Stimulated activated CD4-positive, alpha-beta T cell treated with anti-CD3 and anti-CD28 coated beads, Interleukin-15, amount 100 ng/mL, for 24 hours (primary cell): Measurements from ENCODE around the gene ESR2.
A peak's percentile ranks its signal among the peaks of the same experiment; 100 is the strongest.

Experiments used
- DNase-seq: peaks from one replicate; pipeline ENCODE4 v3.0.0-alpha.2; 2020

Gene ESR2

GRCh38 chr14:64265222-64265621 is 28.9 kb downstream of the ESR2 start:
- DNase-seq = no peak

GRCh38 chr14:64260418-64260817 is 33.8 kb downstream of the ESR2 start:
- no peak for DNase-seq

DNA sequence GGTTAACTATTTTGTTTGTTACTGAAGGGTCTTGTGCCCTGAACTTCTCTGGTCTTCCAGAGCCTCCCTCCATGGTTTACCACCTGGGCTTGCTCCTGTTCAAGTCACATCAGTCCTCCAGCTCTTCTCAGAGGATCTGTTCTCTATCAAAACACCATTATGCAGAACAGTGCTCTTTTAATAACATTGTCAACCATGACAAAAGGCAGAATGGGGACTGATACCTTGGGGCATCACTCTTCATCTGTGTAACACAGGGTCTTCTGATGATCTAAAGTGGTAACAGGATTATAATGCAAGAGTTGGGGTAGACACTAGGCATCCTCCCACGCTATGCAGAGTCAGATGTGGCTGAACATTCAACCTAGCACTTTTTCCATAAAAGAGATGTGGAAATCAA is 38.4 kb downstream of the ESR2 start:
- no peak for DNase-seq

DNA sequence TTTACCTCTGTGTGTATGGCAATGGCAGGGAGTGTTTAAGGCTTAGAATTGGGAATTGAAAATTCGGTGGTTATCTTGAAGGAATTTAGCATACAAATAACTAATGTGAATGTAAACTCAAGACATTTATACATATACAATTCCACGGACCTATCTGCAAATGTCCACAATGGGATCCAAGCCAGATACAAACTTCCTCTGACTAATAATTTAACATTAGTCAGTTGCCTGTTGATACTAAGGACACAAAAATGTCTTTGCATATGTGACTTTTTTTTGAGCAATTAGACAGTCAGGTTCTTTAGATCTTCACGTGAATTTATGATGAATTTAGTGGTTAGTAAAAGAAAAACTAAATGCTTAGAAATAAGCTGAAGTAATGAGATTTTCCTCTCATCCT is 40.5 kb downstream of the ESR2 start:
- no peak for DNase-seq

- no peak for DNase-seq
These were observed 44.8 kb downstream of the ESR2 start for GRCh38 chr14:64249363-64249762.

DNA sequence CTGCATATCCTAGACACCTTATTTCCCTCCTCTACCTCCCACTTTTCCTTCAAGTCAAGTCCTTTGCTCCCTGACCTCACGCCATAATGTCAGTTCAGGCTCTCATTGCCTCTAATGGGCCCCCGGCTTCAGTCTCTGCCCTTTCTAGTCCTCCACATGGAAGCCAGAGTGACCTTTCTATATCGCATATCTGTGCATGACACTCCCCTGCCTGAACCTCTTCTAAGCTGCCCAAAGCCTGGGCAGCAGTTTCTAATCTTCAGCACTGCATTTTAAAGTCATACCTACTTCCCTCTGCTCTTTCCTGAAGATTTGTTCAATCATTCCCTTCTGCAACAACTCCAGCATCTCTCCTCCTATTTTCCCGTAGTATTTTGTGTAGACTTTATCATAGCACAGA is 45.5 kb downstream of the ESR2 start:
- no peak for DNase-seq

DNA sequence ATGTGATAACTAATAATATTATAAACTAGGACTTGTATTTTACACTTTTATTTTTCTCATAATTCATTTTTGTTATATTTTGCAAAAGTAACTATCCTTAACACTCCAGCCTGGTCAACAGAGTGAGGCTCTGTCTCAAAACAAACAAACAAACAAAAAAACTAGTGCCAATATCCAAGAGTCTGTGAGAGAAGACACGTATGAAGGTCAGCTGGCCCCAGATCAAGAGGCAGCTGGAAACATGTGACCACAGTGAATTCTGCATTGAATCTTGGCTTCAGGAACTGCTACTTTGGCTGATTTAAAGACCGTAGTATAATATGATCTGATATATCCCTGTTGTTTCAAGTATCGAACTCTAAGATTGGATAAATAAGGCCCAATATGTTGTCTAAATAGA is 47.0 kb downstream of the ESR2 start:
- no peak for DNase-seq

- DNase-seq = no peak
These were observed 47.5 kb downstream of the ESR2 start for GRCh38 chr14:64246688-64247087.

GRCh38 chr14:64245491-64245890 is 48.7 kb downstream of the ESR2 start:
- no peak for DNase-seq

DNA sequence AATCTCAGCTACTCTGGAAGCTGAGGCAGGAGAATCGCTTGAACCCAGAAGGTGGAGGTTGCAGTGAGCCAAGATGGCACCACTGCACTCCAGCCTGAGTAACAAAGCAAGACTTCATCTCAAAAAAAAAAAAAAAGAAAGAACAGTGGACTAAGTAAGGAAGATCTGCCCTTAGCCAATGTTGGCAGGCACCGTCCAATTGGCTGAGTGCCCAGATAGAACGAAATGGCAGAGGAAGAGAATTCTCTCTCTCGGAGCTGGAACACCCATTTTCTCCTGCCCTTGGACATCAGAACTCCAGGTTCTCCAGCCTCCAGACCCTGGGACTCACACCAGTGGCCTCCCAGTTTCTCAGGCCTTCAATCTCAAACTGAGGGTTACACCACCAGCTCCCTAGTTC is 49.9 kb downstream of the ESR2 start:
- no peak for DNase-seq

DNA sequence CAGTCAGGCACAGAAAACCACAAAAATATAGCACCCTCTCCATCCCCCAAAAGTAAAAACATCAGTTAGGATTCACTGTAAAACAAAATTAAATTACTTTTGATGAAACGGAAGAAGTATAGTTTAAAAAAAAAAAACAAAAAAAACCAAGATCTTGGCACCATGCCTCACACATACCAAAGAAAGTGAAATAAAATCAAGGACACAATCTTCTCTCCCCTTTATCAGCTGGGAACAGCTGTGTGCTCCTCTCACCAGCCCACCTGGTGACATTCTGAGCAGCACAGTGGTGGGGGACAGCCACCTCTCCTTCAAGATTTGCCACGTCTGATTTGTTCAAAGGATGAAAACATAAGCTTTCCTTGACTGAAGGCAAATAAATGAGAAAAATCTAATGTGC is 55.5 kb downstream of the ESR2 start:
- no peak for DNase-seq

DNA sequence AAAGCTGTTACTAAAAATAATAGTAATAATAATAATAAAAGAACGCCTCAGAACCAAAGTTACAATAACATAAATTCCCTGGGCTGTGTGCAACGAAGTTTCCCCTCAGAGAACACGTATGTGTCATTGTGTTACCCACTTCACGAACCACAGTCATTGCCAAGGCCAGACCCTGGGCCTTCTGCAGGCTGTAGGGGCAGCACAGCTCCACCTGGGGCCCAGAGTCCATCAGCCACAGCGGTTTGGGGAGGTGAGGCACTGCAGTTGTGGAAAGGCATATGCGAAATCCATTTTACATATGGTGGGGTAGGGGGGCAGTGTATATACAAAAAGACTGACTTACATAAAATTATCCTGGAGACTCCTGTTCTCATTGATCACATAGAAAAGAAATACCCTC is 56.1 kb downstream of the ESR2 start:
- DNase-seq = no peak

GRCh38 chr14:64235652-64236640 is 58.2 kb downstream of the ESR2 start:
- DNase-seq = no peak

GRCh38 chr14:64234877-64235651 is 59.1 kb downstream of the ESR2 start:
- no peak for DNase-seq

- DNase-seq = no peak
These were observed 60.5 kb downstream of the ESR2 start for GRCh38 chr14:64233531-64234190.

- DNase-seq = no peak
These were observed 61.2 kb downstream of the ESR2 start for GRCh38 chr14:64232944-64233343.

DNA sequence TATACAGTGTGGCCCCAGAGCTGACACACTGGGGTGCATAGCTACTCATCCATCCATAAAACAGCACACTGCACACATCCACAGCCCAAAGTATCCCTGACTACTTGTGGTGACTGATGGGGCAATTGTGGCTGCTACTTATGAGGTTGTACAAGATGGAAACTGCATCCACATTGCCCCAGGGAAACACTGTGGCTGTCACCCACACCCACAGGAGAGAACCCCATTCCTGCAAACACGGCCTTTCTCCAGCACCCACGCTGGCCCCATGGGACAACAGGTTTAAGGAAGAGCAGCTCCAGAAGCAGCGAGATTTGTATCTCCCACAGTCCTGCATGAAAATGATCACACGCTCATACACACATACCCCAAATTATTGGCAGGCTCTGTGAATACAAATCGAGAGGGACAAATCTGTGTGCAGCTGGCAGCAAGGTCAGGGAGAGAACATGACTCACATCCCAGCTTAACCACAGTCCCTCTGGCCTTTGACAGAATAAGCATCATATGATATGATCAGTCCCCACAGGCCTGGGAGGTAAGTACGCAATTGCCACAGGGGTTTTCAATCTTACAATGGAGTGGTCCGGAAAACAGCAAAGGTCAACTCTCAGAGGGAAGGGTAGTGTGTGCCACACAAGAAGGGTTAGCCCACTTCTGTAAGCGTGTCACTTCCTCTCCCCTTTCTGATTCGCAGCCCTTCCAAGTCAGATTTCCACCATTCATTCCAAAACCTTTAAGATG is 61.9 kb downstream of the ESR2 start:
- peak; percentile 32 for DNase-seq

GRCh38 chr14:64229489-64229888 is 64.7 kb downstream of the ESR2 start:
- DNase-seq = no peak

- DNase-seq = no peak
These were observed 66.3 kb downstream of the ESR2 start for GRCh38 chr14:64227856-64228255.

- no peak for DNase-seq
These were observed 68.9 kb downstream of the ESR2 start for GRCh38 chr14:64225151-64225757.

- DNase-seq = no peak
These were observed 72.7 kb downstream of the ESR2 start for GRCh38 chr14:64221391-64222003.

- DNase-seq = no peak
These were observed 73.7 kb downstream of the ESR2 start for GRCh38 chr14:64220466-64220865.
